GM12874 (cell line): ENCODE measurements around the gene ARL6.

Source experiments
- TF ChIP-seq, protein P1 (sequence below): IDR thresholded peaks from 2 replicates; pipeline ENCODE4 v1.5.1; 2011; ENCODE audit warnings: low read depth, mild to moderate bottlenecking, control low read depth, low read length, moderate library complexity; ENCODE audit not compliant: insufficient read depth

Gene ARL6

DNA sequence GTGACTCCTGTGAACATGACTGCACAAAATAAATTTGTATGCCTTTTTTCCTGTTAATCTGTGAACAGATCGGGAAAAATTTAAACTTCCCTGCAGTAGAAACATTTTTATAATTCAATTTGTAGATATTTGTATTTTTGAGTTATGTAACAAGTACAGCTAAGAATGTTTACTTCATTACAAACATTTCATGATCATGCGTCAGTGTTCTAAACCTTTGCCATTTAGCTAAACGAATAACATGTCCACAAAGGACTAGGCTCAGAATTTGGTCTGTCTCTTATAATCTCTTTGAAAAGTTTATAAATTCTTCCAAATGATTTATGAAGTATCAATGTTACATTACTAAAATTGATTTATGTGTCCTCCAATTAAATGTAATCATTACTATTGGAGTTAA lies 39.9 kb downstream of the ARL6 start:
- TF ChIP-seq, protein P1, sequence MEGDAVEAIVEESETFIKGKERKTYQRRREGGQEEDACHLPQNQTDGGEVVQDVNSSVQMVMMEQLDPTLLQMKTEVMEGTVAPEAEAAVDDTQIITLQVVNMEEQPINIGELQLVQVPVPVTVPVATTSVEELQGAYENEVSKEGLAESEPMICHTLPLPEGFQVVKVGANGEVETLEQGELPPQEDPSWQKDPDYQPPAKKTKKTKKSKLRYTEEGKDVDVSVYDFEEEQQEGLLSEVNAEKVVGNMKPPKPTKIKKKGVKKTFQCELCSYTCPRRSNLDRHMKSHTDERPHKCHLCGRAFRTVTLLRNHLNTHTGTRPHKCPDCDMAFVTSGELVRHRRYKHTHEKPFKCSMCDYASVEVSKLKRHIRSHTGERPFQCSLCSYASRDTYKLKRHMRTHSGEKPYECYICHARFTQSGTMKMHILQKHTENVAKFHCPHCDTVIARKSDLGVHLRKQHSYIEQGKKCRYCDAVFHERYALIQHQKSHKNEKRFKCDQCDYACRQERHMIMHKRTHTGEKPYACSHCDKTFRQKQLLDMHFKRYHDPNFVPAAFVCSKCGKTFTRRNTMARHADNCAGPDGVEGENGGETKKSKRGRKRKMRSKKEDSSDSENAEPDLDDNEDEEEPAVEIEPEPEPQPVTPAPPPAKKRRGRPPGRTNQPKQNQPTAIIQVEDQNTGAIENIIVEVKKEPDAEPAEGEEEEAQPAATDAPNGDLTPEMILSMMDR, result no peak

DNA sequence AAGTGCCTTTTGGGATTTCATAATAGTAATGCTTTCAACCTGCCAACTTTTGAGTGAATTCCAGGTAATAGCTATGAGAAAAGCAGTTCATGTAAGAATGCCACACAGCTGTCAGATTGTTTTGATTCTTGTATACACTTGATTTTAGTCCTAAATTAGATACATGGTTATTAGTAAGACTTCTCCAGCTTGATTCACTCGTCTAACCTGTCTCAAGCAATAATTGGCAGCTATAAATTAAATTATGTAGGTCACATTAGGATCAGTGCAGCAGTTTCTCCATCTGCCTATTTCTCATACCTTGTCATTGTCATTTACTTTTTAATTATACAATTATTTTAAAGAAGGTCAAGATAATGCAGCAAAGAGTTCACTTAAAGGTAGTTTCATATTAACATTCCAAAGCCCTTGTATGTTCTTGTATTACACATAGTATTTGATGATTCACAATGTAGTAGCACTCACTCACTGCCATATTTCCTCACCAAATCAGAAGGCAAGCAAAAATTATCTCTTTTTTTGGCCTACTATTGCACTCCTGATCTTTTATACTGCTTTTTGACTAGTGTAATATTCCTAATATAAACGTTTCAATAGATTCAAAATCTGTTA lies 46.3 kb downstream of the ARL6 start:
- TF ChIP-seq, protein P1, result no peak

DNA sequence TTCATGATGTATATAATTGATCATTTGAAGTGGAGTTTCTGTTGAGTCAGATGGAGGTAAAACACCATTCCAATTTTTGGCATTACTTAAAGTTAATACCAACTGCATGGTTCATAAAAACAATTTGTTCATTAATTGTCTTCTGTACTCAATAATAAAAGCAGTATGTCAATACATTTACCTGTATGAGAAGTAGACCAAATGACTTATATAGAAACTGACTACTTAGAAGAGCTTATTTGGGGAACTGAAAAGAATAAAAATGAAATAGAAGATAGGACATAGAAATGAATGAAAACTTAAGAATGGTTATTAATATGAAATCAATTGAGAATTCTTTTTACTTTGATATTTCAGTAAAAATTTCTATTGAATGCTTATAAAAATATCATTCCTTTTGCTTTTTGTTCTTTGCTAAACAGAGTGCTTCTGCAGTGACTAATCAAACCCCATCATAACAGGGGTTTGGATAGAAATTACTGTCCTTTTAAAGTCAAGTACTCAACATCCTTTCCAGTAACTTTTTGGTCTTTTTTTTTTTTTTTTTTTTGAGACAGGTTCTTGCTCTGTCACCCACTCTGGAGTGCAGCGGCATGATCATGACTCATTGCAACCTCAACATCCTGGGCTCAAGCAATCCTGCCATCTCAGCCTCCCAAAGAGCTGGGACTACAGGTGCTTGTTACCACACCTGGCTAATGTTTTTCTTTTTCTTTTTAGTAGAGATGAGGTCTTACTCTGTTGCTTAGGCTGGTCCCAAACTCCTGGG lies 50.8 kb downstream of the ARL6 start:
- TF ChIP-seq, protein P1, result no peak

DNA sequence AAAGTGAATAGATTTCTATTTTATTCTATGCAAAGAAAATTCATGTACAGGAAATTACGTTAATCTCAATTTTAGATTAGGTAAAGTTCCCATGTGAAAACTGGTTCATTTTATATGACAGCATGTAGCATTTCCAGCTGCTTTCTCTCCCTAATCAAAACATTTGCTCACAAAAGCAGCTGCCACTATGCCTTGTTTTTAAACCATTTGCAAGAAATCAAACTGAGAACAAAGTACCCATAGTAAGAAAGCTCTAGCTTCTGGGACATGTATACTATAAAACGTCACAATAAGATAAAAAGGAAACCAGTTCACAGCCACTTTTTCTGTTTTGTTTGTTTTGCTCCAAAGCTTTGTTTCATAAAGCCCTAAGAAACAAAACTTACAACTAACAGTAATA lies 52.3 kb downstream of the ARL6 start:
- TF ChIP-seq, protein P1, result no peak

DNA sequence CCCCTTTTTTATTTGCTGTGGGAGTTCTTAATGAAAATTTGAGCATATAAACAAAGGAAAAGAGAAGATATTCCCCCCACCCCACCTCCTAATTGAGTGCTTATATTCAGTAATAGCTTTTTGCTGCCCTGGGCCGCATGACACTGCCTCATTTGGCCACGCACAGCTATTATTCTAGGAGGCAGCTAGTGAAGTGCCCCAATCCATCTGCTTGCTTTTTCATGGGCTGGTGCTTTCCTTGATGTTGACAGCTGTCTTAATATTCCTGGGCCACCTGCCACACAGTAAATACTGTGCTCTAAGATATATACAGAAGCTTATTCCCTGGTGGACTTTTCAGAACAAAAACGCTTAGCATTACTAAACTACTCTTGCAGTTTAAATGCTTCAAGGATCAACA lies 53.4 kb downstream of the ARL6 start:
- TF ChIP-seq, protein P1, result no peak

DNA sequence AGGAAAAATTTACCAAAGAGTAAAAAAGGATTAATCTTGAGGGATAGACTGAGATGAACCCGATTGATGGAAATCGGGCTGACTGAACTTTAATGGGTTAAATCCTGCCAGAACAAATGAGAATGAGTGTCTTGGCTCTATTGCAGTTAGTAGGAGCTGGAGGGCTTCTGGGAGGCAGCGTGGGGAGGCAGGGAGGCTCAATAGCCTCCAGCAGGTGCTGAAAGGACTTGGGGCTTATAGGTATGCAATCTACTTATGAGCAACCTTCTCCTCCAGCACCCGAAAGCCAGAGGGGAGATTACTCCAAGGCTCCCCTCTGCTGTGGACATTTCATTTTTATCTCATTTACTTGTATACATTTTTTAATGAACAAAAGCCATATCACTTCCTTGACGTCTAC lies 56.2 kb downstream of the ARL6 start:
- TF ChIP-seq, protein P1, result no peak

DNA sequence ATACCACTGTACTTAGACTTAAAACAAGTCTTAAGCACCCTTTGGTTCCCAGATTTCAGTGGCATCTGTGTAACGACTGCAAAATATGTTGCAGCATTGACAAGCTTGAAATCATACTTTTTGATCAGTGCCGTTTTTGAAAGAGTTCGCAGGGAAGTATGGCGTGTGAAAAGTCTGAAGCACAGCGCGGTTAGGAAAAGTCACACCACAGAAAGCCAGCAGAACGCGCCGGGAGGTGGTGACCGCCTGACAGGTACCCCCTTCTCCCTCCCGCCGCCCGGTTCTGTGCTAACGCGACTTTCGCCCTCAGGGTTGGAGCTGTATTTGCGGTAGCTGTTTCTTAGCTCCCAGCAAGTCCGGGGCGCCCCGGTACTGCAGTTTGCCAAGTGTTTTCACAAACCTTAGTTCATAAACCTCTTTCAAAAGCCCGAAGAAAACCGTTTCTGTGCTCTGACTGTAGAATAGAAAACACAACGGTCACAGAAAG lies 56.8 kb downstream of the ARL6 start:
- TF ChIP-seq, protein P1, result 0 out of 2 replicates have a peak, but pooled peaks have one; percentile 1
